ENCODE results near the gene PPP2R2C. TPM values are rescaled to one million over a fixed set of nuclear protein-coding genes. Genes with fewer than 3 reads are reported as not detected.

PPP2R2C gene
- polyA plus RNA-seq, 3 donors from 2014 or later: not detected

- Mint-ChIP-seq H3K4me1 (no peaks in the 10 kb centered on the region), H3K27me3 (ENCODE audit: low read depth in 3 of 3) (peaks cover 2 to 14% (median 6%) of the 10 kb centered on the region in 3 donors), H3K27ac (no peak overlapping the region), H3K36me3 (no peaks in the 10 kb centered on the region), H3K9me3 (no peaks in the 10 kb centered on the region), H3K4me3 (no peak overlapping the region)
- no peak for DNase-seq
Measured at GRCh38 chr4:6416518-6417286, 55.7 kb downstream of the PPP2R2C start.

GRCh38 chr4:6415031-6415705 lies 57.2 kb downstream of the PPP2R2C start:
- no peaks in the 10 kb centered on the region for H3K4me1 Mint-ChIP-seq
- H3K36me3 Mint-ChIP-seq: no peaks in the 10 kb centered on the region
- H3K27me3 Mint-ChIP-seq (ENCODE audit: low read depth in 3 of 3): peaks cover 4 to 11% (median 4%) of the 10 kb centered on the region in 3 donors
- no peaks in the 10 kb centered on the region for H3K9me3 Mint-ChIP-seq
- DNase-seq: no peak
- H3K4me3 Mint-ChIP-seq: no peak overlapping the region
- no peak overlapping the region for H3K27ac Mint-ChIP-seq

- H3K27me3 Mint-ChIP-seq (ENCODE audit: low read depth in 3 of 3): peaks cover 4 to 9% (median 4%) of the 10 kb centered on the region in 3 donors
- no peaks in the 10 kb centered on the region for H3K36me3 Mint-ChIP-seq
- no peak for DNase-seq
- H3K4me3 Mint-ChIP-seq: no peak overlapping the region
- H3K27ac Mint-ChIP-seq: no peak overlapping the region
- H3K4me1 Mint-ChIP-seq: no peaks in the 10 kb centered on the region
- H3K9me3 Mint-ChIP-seq: no peaks in the 10 kb centered on the region
Measured at GRCh38 chr4:6414578-6414977, 57.8 kb downstream of the PPP2R2C start.

DNA sequence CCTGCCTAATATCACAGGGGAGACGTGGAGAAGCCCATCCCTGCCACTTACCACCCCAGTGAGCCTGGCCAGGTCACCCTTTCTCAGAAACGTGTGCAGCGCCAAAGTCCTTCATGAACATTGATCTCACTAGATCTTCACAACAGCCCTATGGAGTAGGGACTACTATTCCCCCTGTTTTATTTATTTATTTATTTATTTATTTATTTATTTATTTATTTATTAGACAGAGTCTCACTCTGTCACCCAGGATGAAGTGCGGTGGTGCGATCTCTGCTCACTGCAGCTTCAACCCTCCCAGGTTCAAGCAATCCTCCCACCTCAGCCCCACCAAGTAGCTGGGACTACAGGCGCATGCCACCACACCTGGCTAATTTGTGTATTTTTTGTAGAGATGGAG lies 61.8 kb downstream of the PPP2R2C start:
- Mint-ChIP-seq H3K27ac (no peak overlapping the region), H3K27me3 (ENCODE audit: low read depth in 3 of 3) (peaks cover 4 to 7% (median 6%) of the 10 kb centered on the region in 3 donors), H3K36me3 (no peaks in the 10 kb centered on the region), H3K4me3 (no peak overlapping the region), H3K4me1 (no peaks in the 10 kb centered on the region), H3K9me3 (peaks cover 0 to 2% (median 0%) of the 10 kb centered on the region in 6 donors)
- DNase-seq: no peak

DNA sequence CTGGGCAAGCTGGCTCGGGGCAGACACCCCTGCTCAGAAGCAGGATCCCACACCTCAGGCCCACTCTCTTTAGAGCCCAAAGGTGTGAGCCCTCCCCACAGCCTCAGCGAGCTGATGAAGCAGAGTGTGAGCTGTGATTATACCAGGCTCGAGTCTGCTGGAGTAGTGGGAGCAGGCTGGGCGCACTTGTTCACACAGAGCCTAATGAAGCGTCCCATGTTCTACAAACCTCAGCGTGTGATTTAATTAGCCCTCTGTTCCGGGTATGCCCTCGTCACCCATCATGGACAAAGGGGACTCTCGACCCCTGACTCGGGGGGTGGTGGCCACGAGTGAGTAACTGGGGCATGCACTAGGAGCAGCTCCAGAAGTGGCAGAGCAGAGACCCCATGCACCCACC lies 62.3 kb downstream of the PPP2R2C start:
- Mint-ChIP-seq H3K27ac (no peak overlapping the region), H3K9me3 (peaks cover 0 to 2% (median 0%) of the 10 kb centered on the region in 6 donors), H3K4me3 (no peak overlapping the region), H3K4me1 (no peaks in the 10 kb centered on the region), H3K36me3 (no peaks in the 10 kb centered on the region), H3K27me3 (ENCODE audit: low read depth in 3 of 3) (peaks cover 3 to 6% (median 5%) of the 10 kb centered on the region in 3 donors)
- no peak for DNase-seq

GRCh38 chr4:6409381-6409780 lies 63.0 kb downstream of the PPP2R2C start:
- no peak for DNase-seq
- Mint-ChIP-seq H3K27me3 (ENCODE audit: low read depth in 3 of 3) (peaks cover 5 to 11% (median 7%) of the 10 kb centered on the region in 3 donors), H3K9me3 (peaks cover 0 to 2% (median 0%) of the 10 kb centered on the region in 6 donors), H3K27ac (no peak overlapping the region), H3K4me3 (no peak overlapping the region), H3K36me3 (no peaks in the 10 kb centered on the region), H3K4me1 (no peaks in the 10 kb centered on the region)

DNA sequence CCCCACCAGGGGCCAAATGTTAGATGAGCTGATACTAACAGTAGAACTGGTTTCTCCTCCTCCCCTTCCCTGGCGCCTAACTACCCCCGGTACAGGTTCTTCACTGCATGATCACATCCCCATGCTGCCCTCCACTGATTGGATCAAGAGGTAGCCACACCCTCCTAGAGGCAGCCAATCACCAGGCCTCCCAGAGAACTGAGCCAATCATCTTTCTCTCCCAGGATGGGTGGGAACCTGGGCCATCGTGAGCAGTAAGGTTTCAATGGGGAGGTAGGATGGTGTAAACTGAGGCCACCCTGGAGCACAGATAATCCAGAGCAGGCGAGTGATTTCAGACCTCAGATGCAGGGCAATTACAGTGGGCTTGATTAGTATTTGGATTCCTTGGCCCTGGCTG lies 64.2 kb downstream of the PPP2R2C start:
- H3K4me3 Mint-ChIP-seq: no peak overlapping the region
- no peak for DNase-seq

GRCh38 chr4:6405397-6405706 lies 67.1 kb downstream of the PPP2R2C start:
- H3K36me3 Mint-ChIP-seq: no peaks in the 10 kb centered on the region
- no peaks in the 10 kb centered on the region for H3K4me1 Mint-ChIP-seq
- peaks cover 0 to 2% (median 0%) of the 10 kb centered on the region in 6 donors for H3K9me3 Mint-ChIP-seq
- H3K27me3 Mint-ChIP-seq (ENCODE audit: low read depth in 3 of 3): peaks cover 9 to 16% (median 11%) of the 10 kb centered on the region in 3 donors
- H3K27ac Mint-ChIP-seq: no peak overlapping the region
- no peak overlapping the region for H3K4me3 Mint-ChIP-seq
- DNase-seq: no peak

More for the DNA sequence above, 64.2 kb downstream of the PPP2R2C start:
- H3K27me3 Mint-ChIP-seq (ENCODE audit: low read depth in 3 of 3): peaks cover 5 to 15% (median 10%) of the 10 kb centered on the region in 3 donors
- H3K4me1 Mint-ChIP-seq: no peaks in the 10 kb centered on the region
- H3K36me3 Mint-ChIP-seq: no peaks in the 10 kb centered on the region
- H3K9me3 Mint-ChIP-seq: peaks cover 0 to 2% (median 0%) of the 10 kb centered on the region in 6 donors
- H3K27ac Mint-ChIP-seq: no peak overlapping the region

GRCh38 chr4:6404611-6405396 lies 67.6 kb downstream of the PPP2R2C start:
- H3K9me3 Mint-ChIP-seq: peaks cover 0 to 2% (median 0%) of the 10 kb centered on the region in 6 donors
- H3K4me1 Mint-ChIP-seq: no peaks in the 10 kb centered on the region
- no peaks in the 10 kb centered on the region for H3K36me3 Mint-ChIP-seq
- peaks cover 9 to 15% (median 13%) of the 10 kb centered on the region in 3 donors for H3K27me3 Mint-ChIP-seq (ENCODE audit: low read depth in 3 of 3)
- no peak for DNase-seq
- H3K27ac Mint-ChIP-seq: peak overlapping the region in 2 of 6 donors; percentile 20 to 54
- no peak overlapping the region for H3K4me3 Mint-ChIP-seq

DNA sequence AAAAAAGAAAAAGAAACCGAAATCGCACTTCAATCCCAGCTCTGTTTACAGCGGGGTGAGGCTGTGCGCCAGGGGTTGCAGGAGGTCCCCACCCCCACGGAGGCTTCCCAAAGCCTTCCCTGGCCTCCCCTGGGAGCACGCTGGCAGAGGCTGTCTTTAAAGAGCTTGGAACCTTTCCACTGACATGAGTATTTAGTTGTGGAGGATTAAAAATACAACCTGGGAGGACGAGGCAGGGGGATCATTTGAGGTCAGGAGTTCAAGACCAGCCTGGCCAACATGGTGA lies 69.1 kb downstream of the PPP2R2C start:
- Mint-ChIP-seq H3K27me3 (ENCODE audit: low read depth in 3 of 3) (peaks cover 9 to 20% (median 16%) of the 10 kb centered on the region in 3 donors), H3K36me3 (no peaks in the 10 kb centered on the region), H3K4me3 (no peak overlapping the region), H3K9me3 (peaks cover 0 to 2% (median 0%) of the 10 kb centered on the region in 6 donors), H3K27ac (no peak overlapping the region), H3K4me1 (no peaks in the 10 kb centered on the region)
- DNase-seq: no peak

GRCh38 chr4:6402566-6403399 lies 69.6 kb downstream of the PPP2R2C start:
- Mint-ChIP-seq H3K4me3 (no peak overlapping the region), H3K27me3 (ENCODE audit: low read depth in 3 of 3) (peaks cover 9 to 20% (median 16%) of the 10 kb centered on the region in 3 donors), H3K27ac (no peak overlapping the region), H3K9me3 (peaks cover 0 to 2% (median 0%) of the 10 kb centered on the region in 6 donors), H3K36me3 (no peaks in the 10 kb centered on the region), H3K4me1 (no peaks in the 10 kb centered on the region)
- no peak for DNase-seq

GRCh38 chr4:6401797-6402196 lies 70.6 kb downstream of the PPP2R2C start:
- H3K36me3 Mint-ChIP-seq: no peaks in the 10 kb centered on the region
- no peak overlapping the region for H3K27ac Mint-ChIP-seq
- no peak overlapping the region for H3K4me3 Mint-ChIP-seq
- H3K27me3 Mint-ChIP-seq (ENCODE audit: low read depth in 3 of 3): peaks cover 9 to 20% (median 16%) of the 10 kb centered on the region in 3 donors
- H3K9me3 Mint-ChIP-seq: peaks cover 0 to 2% (median 0%) of the 10 kb centered on the region in 6 donors
- DNase-seq: no peak
- H3K4me1 Mint-ChIP-seq: no peaks in the 10 kb centered on the region

DNA sequence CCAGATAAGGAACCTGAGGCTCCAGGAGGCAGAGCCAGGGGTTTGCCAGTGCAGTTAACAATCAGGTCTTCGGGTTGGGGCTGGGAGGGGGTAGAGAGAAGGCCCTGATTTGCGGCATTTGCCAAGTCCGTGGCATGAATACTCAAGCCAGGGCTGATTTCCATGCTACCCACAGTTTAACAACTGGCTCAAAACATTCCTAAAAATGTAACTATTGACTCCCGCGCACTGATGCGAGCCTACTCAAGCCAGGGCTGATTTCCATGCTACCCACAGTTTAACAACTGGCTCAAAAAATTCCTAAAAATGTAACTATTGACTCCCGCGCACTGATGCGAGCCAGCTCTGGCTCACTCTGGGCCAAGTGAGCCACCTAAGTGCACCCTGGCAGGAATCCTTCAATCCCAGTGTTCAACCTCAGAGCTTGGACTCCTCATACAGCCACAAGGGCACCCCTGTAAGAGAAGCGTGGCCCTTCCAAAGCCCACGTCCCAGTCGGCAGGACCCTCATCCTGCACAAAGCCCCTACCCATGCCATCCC lies 75.6 kb downstream of the PPP2R2C start:
- H3K27ac Mint-ChIP-seq: no peak overlapping the region
- H3K9me3 Mint-ChIP-seq: no peaks in the 10 kb centered on the region
- DNase-seq: no peak
- H3K4me1 Mint-ChIP-seq: no peaks in the 10 kb centered on the region
- peaks cover 0 to 9% (median 4%) of the 10 kb centered on the region in 3 donors for H3K27me3 Mint-ChIP-seq (ENCODE audit: low read depth in 3 of 3)
- no peaks in the 10 kb centered on the region for H3K36me3 Mint-ChIP-seq
- H3K4me3 Mint-ChIP-seq: no peak overlapping the region
